ENCODE results near the gene CYSLTR2.

The CYSLTR2 gene

DNA sequence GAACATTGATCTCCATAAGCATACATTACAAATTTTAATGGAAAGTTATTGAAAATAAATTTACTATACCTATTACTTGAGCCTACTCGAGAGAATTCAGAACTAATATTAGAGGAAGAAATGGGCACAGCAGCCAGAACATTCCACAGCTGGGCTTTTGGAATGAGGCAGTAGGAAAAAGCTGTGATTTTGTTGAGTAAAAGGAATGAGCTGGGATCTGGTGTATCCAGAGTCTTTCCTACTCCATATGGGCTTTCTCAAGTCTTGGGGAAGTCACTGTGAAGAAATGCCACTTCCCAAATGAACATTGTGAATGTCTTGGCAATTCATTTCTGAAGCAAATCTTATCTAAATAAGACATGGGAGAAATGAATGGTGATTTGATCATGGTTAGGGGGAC lies 93.1 kb downstream of the CYSLTR2 start:
- no peak for DNase-seq

- no peak for DNase-seq
These were observed 95.0 kb downstream of the CYSLTR2 start for GRCh38 chr13:48748681-48749080.

DNA sequence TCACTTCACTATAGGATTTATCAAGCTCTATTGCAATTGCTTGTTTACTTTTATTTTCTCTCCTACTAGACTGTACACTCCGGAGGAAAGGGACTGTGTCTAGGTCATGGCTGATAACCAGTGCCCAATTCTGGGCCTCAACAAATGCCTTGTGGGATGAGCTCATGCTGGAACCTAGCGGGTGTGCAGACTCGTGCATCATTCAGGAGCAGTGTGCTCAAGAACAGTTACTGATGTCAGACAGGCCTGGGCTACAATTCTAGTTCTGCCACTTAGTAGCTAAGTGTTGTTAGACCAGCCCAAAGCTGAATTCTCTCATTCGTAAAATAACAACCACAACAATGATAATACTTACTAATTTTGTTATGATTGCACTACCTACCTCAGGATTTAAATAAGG lies 95.4 kb downstream of the CYSLTR2 start:
- peak; percentile 47 for DNase-seq

DNA sequence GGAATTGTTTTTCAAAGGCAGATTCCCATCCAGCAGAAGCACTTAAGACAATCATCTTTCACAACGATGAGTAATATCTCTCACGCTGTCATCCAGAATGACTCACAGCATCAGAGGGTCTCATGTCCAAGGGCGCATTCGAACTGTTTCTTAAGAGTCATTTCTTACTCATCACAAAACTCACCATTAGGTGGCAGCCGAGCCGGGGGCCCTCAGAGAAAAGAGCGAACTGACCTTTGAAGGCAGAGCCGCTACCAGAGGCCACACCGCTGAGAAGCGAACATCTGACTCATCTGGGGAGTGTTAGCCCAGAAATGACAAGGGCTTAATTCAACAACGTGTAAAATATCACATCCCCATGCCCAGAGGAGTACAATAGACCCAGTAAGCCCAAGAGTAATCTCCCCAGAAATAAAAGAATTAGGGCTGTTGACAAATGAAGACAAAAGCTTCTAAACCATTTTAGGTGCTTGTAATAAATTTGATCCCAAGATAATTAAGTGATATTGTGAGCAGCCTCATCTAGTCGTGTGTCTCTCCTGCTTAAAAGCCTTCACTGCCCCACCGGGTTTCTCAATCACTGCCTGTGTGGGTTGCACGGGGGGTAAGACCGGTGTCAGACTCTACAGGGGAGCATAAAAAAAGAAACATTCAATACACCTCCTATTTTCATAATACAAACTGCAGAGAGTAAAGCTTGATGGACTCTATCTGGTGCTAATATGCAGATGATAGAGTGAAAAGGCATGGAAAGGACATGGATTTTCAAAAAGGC lies 96.2 kb downstream of the CYSLTR2 start:
- DNase-seq: peak; percentile 97

DNA sequence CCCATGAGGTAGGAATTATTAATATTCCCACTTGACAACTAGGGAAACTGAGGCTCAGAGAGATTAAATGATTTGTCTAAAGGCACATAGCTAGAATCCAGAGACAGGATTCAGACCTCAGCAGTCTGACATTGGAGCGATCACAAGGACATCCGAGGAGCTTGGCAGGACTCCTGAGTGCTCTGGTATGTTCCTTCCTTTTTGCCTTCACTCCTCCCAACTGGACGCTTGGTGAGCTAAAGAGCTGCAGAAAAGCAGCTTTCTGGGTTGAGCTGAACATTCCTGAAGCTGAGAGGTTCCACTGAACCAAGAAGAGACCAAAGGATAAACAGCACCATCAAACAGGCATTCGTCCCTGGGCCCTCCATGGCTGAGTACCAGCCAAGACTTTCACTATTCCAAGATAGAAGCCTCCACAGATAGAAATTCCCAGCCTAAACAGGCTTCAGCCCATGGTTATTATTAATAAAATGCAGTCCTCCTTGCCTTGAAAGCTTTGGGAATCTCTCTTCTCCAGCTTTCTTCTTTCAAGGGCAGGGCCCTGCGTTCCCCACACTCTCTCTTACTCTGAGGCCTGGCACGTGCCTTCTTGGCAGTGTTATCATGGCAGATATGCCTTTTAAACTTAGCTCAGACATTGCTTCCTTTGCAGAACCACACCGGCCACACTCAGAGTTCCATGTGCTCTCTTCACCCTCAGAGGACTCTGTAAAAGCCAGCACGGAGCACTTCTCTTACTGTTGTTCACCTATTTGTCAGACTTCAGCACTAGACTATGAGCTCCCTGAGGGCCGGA lies 97.1 kb downstream of the CYSLTR2 start:
- peak; percentile 11 for DNase-seq

GRCh38 chr13:48760626-48761025 lies 106.9 kb downstream of the CYSLTR2 start:
- no peak for DNase-seq

Data from fibroblast of skin of scalp (primary cell).